SU-DHL-6 (cell line): ENCODE results near the gene SEZ6.

Experiments
- H2AFZ ChIP-seq: fragments of 200-600 bp; sonication (generic); 2 replicates; pipeline ENCODE4 v1.6.1; 2014; ENCODE audit warnings: low read depth, mild to moderate bottlenecking, moderate library complexity, mixed read lengths, antibody characterized with exemption, low read length; ENCODE audit not compliant: severe bottlenecking
- H3F3A ChIP-seq: fragments of 200-600 bp; shearing (Covaris generic); 2 replicates; pipeline ENCODE4 v1.6.0; 2016; ENCODE audit warnings: antibody characterized with exemption, mild to moderate bottlenecking; ENCODE audit not compliant: insufficient read depth
- H3K27ac ChIP-seq: fragments of 200-600 bp; sonication (generic); 2 replicates; pipeline ENCODE4 v1.5.1; 2016; ENCODE audit warnings: low read depth, mild to moderate bottlenecking, low read length, moderate library complexity, mixed read lengths
- H3K27me3 ChIP-seq: fragments of 200-600 bp; sonication (generic), shearing (Covaris generic); 2 replicates; pipeline ENCODE4 v1.6.0; 2014; ENCODE audit warnings: mild to moderate bottlenecking, low read length
- H3K36me3 ChIP-seq: fragments of 200-600 bp; sonication (generic); 2 replicates; pipeline ENCODE4 v1.6.1; 2014; ENCODE audit warnings: mild to moderate bottlenecking, low read length, mixed read lengths
- H3K4me2 ChIP-seq: fragments of 300-600, 200-600 bp; shearing (Covaris generic), sonication (generic); 2 replicates; pipeline ENCODE4 v1.6.0; 2014; ENCODE audit warnings: low read length, low read depth, mild to moderate bottlenecking; ENCODE audit not compliant: poor library complexity, severe bottlenecking
- H3K4me3 ChIP-seq: fragments of 200-600 bp; sonication (generic); 2 replicates; pipeline ENCODE4 v1.5.1; 2014; ENCODE audit warnings: antibody characterized with exemption, low read length, mild to moderate bottlenecking, mixed read lengths; ENCODE audit not compliant: insufficient read depth, poor library complexity, severe bottlenecking
- H3K79me2 ChIP-seq: fragments of 200-600 bp; sonication (generic); 2 replicates; pipeline ENCODE4 v1.6.1; 2014; ENCODE audit warnings: mild to moderate bottlenecking, low read length, moderate library complexity; ENCODE audit not compliant: insufficient read depth
- H3K9ac ChIP-seq: fragments of 200-600 bp; sonication (generic); 2 replicates; pipeline ENCODE4 v1.7.0; 2014; ENCODE audit warnings: mild to moderate bottlenecking, low read length
- H3K9me2 ChIP-seq: fragments of 200-600 bp; sonication (generic); replicated peaks from 2 replicates; pipeline ENCODE4 v1.6.1; 2014; ENCODE audit warnings: low read length; ENCODE audit not compliant: insufficient read depth
- H3K9me3 ChIP-seq: fragments of 200-600 bp; sonication (generic); 2 replicates; pipeline ENCODE4 v1.6.1; 2014; ENCODE audit warnings: low read length, mixed read lengths; ENCODE audit not compliant: insufficient read depth
- H4K20me1 ChIP-seq: fragments of 200-600 bp; sonication (generic); 2 replicates; pipeline ENCODE4 v1.6.1; 2014; ENCODE audit warnings: low read depth, mild to moderate bottlenecking, antibody characterized with exemption, low read length, moderate library complexity, mixed read lengths
- EZH2phosphoT487 ChIP-seq: fragments of 200-600 bp; sonication (generic), shearing (Covaris generic); conservative IDR thresholded peaks from 2 replicates; pipeline ENCODE4 v1.6.1; 2018; ENCODE audit warnings: mild to moderate bottlenecking, antibody characterized with exemption, low read length, moderate library complexity, mixed read lengths
- TF ChIP-seq, protein P1 (sequence below): fragments of 200-600 bp; sonication (generic); IDR thresholded peaks from one replicate; pipeline ENCODE4 v1.5.1; 2017; ENCODE audit warnings: antibody characterized with exemption, mild to moderate bottlenecking, low read length, moderate library complexity; ENCODE audit not compliant: insufficient read depth, poor library complexity, severe bottlenecking

SEZ6 gene

DNA sequence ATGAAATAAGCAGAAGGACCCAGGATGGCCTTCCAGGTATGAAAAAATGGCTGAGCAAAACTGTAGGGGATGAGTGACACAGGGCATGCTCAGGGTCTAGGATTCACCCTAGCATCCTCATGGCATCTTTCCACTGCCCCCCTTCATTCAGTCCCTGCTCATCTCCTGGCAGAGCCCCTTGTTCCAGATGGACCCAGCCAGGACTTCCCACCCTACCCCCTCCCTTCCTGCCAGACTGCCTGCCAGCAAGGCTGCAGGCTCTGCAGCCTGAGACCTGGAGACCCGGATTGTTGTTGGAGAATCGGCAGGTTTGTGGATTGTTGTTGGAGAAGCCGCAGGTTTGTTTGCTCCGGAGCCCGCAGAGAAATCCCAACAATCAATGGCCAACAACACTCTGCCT lies 6.6 kb downstream of the SEZ6 start:
- no peak overlapping the region for H3K27ac ChIP-seq
- H3K9me2 ChIP-seq = no peaks in the 10 kb centered on the region
- no peaks in the 10 kb centered on the region for H3F3A ChIP-seq
- no peaks in the 10 kb centered on the region for H3K79me2 ChIP-seq
- no peaks in the 10 kb centered on the region for H3K27me3 ChIP-seq
- H3K9ac ChIP-seq = no peak overlapping the region
- no peak overlapping the region for H3K4me2 ChIP-seq
- TF ChIP-seq, protein P1, sequence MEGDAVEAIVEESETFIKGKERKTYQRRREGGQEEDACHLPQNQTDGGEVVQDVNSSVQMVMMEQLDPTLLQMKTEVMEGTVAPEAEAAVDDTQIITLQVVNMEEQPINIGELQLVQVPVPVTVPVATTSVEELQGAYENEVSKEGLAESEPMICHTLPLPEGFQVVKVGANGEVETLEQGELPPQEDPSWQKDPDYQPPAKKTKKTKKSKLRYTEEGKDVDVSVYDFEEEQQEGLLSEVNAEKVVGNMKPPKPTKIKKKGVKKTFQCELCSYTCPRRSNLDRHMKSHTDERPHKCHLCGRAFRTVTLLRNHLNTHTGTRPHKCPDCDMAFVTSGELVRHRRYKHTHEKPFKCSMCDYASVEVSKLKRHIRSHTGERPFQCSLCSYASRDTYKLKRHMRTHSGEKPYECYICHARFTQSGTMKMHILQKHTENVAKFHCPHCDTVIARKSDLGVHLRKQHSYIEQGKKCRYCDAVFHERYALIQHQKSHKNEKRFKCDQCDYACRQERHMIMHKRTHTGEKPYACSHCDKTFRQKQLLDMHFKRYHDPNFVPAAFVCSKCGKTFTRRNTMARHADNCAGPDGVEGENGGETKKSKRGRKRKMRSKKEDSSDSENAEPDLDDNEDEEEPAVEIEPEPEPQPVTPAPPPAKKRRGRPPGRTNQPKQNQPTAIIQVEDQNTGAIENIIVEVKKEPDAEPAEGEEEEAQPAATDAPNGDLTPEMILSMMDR = no peak
- TF ChIP-seq EZH2phosphoT487 = no peak
- no peak overlapping the region for H2AFZ ChIP-seq
- H3K36me3 ChIP-seq = no peaks in the 10 kb centered on the region
- H3K9me3 ChIP-seq = no peaks in the 10 kb centered on the region
- no peak overlapping the region for H3K4me3 ChIP-seq
- H4K20me1 ChIP-seq = no peaks in the 10 kb centered on the region

DNA sequence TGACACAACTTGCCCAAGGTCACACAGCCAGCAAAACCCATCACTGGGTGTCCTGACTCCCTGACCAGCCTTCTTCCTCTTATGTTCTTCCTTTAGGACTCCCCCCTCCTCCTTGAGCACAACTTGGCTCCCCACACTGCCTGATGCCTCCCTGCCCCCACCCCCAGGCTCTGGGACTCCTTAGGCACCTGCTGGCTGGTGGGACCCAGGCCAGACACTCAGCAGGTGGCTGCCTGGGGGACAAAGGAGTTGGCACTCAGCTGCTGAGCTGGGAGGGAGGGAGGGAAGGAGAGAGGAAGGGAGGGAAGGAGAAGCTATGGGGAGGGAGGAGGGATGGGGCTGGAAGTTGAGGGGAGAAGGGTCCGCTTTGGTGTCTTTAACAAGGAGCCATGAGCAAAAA lies 8.0 kb downstream of the SEZ6 start:
- no peaks in the 10 kb centered on the region for H3K9me3 ChIP-seq
- H3K4me3 ChIP-seq = no peak overlapping the region
- H3K27me3 ChIP-seq = no peaks in the 10 kb centered on the region
- H3K9ac ChIP-seq = no peak overlapping the region
- no peak overlapping the region for H3K27ac ChIP-seq
- TF ChIP-seq EZH2phosphoT487 = no peak
- TF ChIP-seq, protein P1 = no peak
- H3K79me2 ChIP-seq = no peaks in the 10 kb centered on the region
- no peak overlapping the region for H3K4me2 ChIP-seq
- H3K9me2 ChIP-seq = no peaks in the 10 kb centered on the region
- H3K36me3 ChIP-seq = no peaks in the 10 kb centered on the region
- H3F3A ChIP-seq = no peaks in the 10 kb centered on the region
- no peaks in the 10 kb centered on the region for H4K20me1 ChIP-seq
- no peak overlapping the region for H2AFZ ChIP-seq

DNA sequence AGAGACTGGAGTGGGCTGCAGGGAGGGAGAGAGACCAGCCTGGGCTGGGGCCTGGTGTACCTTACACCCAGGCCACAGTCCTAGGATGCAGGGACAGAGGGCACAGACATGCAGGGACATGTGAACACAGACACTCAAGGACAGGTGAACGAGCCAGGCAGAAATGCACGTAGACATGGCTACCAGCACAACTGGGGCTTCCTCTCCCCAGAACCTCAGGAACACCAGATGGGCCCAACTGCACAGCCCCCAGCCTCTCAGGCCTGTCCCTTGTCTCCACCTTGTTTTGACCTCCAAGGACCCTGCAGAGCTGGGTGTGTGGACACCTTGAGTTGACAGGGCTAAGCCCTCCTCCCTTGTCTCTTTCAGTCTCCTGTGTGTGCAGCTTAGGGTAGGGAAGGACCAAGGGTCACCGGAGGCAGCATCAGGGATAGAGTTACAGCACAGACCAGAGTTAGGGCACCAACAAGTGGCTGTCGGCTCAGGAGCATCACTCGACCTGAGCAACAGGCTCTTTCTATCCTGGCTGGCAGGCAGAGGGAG lies 9.2 kb downstream of the SEZ6 start:
- no peaks in the 10 kb centered on the region for H3K9me2 ChIP-seq
- no peaks in the 10 kb centered on the region for H3K79me2 ChIP-seq
- TF ChIP-seq, protein P1 = no peak
- no peak for TF ChIP-seq EZH2phosphoT487
- no peaks in the 10 kb centered on the region for H3F3A ChIP-seq
- H3K27me3 ChIP-seq = no peaks in the 10 kb centered on the region
- no peaks in the 10 kb centered on the region for H3K9me3 ChIP-seq
- H2AFZ ChIP-seq = no peak overlapping the region
- H3K27ac ChIP-seq = no peak overlapping the region
- H4K20me1 ChIP-seq = no peaks in the 10 kb centered on the region
- H3K4me2 ChIP-seq = no peak overlapping the region
- H3K36me3 ChIP-seq = no peaks in the 10 kb centered on the region
- no peak overlapping the region for H3K9ac ChIP-seq
- no peak overlapping the region for H3K4me3 ChIP-seq
